GM12873 (cell line): ENCODE results near the gene UBE2J1.

ENCODE experiments used
- CTCF ChIP-seq: IDR thresholded peaks from 2 replicates; pipeline ENCODE4 v1.5.1; 2012; ENCODE audit warnings: low read depth, mild to moderate bottlenecking, moderate library complexity, low read length, control low read depth; ENCODE audit not compliant: insufficient read depth; ENCODE audit errors: missing control alignments

UBE2J1 gene

GRCh38 chr6:89375427-89376267 lies 23.1 kb upstream of the UBE2J1 start:
- TF ChIP-seq CTCF, result peak; percentile 75

GRCh38 chr6:89372506-89372901 lies 20.0 kb upstream of the UBE2J1 start:
- TF ChIP-seq CTCF, result no peak

GRCh38 chr6:89371849-89372505 lies 19.5 kb upstream of the UBE2J1 start:
- peak; percentile 99 for TF ChIP-seq CTCF

GRCh38 chr6:89368999-89369398 lies 16.5 kb upstream of the UBE2J1 start:
- TF ChIP-seq CTCF, result peak; percentile 21

GRCh38 chr6:89368107-89368506 lies 15.6 kb upstream of the UBE2J1 start:
- peak; percentile 81 for TF ChIP-seq CTCF

GRCh38 chr6:89364586-89364985 lies 12.1 kb upstream of the UBE2J1 start:
- no peak for TF ChIP-seq CTCF

GRCh38 chr6:89361171-89361570 lies 8.6 kb upstream of the UBE2J1 start:
- TF ChIP-seq CTCF, result no peak
